IPS DF 19.7 (cell line): ENCODE results near the gene GORASP2.
A peak's percentile ranks its signal among the peaks of the same experiment; 100 is the strongest.

ENCODE experiments used
- DNase-seq: peaks from one replicate; pipeline ENCODE4 v3.0.0-alpha.2; 2013; ENCODE audit warnings: low read depth, low spot score

GORASP2 gene

GRCh38 chr2:170922634-170923494 lies 6.2 kb upstream of the GORASP2 start:
- DNase-seq = no peak

DNA sequence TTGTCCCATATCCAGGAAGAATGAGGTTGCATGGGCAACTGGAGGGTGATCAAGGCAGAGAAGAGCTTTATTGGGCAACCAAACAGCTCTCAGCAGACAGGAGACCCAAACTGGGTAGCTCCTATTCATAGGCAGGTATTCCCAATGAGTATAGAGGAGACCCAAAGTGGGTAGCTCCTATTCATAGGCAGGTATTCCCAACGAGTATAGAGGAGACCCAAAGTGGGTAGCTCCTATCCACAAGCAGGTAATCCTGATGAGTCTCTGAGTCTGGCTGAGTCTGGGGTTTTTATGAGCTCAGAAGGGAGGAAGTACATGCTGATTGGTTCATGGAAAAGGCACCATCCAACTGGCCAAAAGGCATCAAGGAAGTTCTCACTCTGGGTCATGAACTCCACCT lies 5.3 kb upstream of the GORASP2 start:
- no peak for DNase-seq

GRCh38 chr2:170924969-170925368 lies 4.1 kb upstream of the GORASP2 start:
- DNase-seq = no peak

GRCh38 chr2:170925923-170926322 lies 3.1 kb upstream of the GORASP2 start:
- no peak for DNase-seq

DNA sequence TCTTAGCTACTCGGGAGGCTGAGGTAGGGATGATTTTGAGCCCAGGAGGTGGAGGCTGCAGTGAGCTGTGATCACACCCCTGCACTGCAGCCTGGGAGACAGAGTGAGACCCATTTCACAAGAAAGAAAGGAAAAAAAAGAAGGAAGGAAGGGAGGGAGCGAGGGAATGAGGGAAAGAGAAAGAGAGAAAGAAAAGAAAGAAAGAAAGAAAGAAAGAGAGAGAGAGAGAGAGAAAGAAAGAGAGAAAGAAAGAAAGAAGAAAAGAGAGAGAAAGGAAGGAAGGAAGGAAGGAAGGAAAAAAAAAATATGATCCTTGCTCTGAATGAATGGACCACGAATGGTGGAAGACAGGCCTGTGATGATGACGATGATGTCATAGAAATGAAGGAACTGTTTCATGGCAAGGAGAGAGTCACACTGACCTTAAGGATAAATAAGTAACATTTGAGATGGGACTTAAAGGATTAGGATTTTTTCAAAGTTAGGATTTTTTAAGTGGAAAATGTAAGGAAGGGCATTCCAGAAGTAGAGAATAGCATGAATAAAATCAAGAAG lies 2.2 kb upstream of the GORASP2 start:
- DNase-seq = no peak

- DNase-seq = peak; percentile 54
Observed at GRCh38 chr2:170928036-170928823, 823 bp upstream of the GORASP2 start.

DNA sequence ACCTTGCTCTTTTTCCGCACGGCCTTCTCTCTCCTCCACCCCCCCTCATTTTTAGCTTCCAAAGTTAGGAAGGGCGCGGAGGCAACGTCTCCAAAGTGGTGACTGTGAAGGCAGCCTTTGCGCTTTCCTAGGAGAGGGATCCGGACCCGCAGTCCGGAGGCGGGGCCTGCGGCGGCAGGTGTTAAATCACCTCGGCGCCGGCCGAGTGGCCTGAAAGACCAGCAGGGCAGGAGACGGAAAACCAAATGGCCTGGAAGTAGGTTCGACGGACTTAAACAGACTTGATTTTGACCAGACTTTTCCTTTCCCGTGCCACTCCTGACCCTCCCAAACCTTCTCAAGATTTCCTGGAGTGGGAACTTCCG lies 615 bp downstream of the GORASP2 start:
- no peak for DNase-seq

GRCh38 chr2:170930131-170930990 lies 1.3 kb downstream of the GORASP2 start:
- DNase-seq = no peak

DNA sequence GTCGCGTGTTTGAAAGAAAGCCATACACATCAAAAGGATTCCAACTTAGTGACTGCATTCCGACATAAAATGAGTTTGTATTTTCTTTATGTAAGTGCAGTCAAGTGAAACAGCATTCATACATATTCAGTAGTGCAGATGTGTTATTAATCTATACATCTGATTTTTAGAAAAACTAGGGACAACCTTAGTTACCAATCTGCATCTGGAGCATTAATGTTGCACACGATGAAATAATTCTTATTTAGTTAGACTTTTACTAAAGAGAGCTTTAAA lies 1.9 kb downstream of the GORASP2 start:
- no peak for DNase-seq

DNA sequence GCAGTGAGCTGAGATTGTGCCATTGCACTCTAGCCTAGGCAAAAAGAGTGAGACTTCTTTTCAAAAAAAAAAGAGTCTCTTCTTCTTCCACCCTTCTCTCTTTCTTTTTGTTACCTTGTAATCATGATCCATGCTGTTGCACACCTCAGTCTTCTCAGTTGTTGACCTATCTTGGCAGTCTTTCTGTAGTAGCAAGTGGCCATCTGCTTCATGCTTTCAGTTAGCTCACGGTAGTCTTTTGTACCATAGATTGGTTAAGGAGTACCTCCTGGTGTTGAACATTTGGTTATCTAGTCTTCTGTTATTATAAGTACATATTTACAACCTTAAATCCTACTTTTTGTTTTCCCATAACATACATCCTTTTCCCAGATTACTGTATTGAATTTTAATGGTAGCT lies 3.1 kb downstream of the GORASP2 start:
- no peak for DNase-seq

DNA sequence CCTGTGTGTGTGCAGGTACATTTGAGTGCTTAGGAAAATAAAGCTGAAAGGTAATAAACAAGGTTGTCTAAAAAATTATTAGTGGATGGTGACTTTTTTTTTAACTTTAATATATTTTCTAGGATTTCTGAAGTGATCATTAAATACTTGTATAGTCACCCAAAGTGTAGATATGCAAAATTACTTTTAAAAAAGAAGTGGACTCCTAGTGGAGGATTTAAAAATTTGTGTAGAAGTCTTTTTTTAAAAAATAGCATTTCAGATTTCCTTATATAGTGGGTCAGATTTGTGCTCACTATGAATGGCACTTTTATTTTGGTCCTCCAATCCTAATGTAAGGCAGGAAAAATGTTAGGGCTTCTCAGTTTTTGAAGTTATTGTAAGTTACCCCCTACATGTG lies 3.9 kb downstream of the GORASP2 start:
- DNase-seq = no peak

GRCh38 chr2:170937709-170938379 lies 8.8 kb downstream of the GORASP2 start:
- DNase-seq = no peak

DNA sequence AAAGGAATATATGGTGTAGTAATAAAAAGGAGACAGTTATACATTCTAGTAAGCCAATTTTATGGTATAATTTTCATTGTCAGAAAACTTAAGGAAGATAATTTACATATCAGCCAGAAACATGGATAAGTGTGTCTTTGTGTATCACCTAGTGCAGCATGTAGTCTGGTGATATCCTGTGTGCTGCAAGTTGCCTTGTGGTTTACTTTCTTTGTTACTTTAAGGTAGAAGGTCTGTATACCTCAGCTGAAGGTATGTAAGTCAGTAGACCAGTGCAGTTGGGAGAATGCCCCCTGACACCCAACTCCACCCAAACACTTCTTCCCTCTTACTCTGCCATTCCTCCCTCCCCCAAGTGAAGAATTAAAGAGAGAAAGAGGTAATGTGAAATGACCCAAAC lies 11.0 kb downstream of the GORASP2 start:
- DNase-seq = no peak

- no peak for DNase-seq
Observed at GRCh38 chr2:170942615-170943014, 13.6 kb downstream of the GORASP2 start.

DNA sequence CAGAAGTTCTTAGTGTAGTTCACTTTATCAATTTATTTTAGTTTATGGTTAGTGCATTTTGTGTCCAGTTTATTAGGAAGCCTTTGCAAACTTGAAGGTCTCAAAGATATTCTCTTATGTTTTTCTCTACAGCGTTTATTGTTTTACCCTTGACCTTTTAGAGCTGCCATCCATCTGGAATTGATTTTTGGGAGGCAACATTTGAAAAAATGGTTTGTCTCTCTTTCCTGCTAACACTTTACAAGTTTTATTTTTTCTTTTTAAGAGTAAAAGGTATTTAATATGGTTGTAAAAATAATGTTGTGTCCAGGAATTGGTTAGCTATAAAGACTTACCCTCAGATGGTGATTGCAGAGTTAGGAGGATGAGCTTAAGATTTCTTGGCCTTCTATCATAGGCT lies 14.0 kb downstream of the GORASP2 start:
- DNase-seq = no peak

GRCh38 chr2:170943596-170943995 lies 14.5 kb downstream of the GORASP2 start:
- DNase-seq = no peak

DNA sequence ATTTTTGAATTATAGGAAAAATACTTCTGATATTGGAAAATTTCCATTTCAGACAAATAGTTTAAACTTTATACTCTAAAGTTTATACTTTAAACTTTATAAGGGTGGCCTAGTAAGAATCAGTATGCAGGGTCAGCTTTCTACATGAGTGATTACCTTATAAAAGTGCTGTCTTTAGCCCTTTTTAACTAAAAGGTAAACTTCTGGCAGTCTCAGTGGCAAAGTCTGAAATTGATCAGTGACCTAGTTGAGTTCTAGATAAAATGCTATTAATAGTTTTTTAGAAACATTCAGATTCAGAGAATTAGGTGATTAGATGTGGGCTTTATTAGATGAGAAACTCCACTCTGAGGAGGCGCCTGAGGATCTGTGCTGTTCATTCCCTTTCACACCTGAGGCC lies 15.5 kb downstream of the GORASP2 start:
- DNase-seq = no peak

- DNase-seq = no peak
Observed at GRCh38 chr2:170949415-170949814, 20.4 kb downstream of the GORASP2 start.

GRCh38 chr2:170950221-170950761 lies 21.2 kb downstream of the GORASP2 start:
- no peak for DNase-seq

DNA sequence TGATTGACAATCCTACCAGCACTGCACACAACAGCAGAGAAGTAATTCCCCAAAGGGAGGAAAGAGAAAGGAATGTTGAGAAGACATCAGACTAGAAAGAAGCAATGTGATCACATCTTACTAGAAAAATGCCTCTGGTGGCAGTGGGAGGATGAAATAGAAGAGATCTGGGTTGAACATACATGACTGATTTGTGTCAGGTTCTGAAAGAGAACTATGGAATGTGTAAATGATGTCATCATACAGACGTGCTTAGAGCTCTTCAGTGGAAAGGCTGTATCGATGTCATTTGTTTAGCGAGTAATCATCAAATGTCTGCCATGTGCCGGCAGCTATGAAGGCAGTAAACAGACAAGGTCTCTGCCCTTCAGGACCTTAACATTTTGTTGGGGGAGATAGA lies 24.9 kb downstream of the GORASP2 start:
- no peak for DNase-seq

DNA sequence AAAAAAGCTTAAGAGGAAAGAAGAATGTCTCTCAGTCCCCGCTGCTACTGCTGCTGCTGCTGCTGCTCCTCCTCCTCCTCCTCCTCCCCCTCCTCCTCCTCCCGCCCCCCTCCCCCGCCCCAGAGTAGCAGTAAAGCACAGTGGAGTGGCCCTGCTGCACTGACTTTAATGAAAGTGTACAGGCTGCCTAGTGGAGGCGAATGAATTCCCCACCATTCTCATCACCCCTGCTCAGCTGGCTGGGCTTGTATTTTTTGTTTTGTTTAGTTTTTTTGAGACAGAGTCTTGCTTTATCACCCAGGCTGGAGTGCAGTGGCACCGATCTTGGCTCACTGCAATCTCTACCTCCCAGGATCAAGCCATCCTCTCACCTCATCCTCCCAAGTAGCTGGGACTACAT lies 34.3 kb downstream of the GORASP2 start:
- no peak for DNase-seq
